Epithelial cell of esophagus (primary cell): Measurements from ENCODE around the gene TUBGCP5.

Experiments
- DNase-seq: peaks from one replicate; pipeline ENCODE4 v3.0.0; 2010; ENCODE audit warnings: low read depth
- H3K4me3 ChIP-seq: 2 replicates; pipeline ENCODE4 v1.5.1; 2011; ENCODE audit warnings: mild to moderate bottlenecking, low read length, control low read depth
- CTCF ChIP-seq: IDR thresholded peaks from 2 replicates; pipeline ENCODE4 v1.5.1; 2011; ENCODE audit warnings: low read depth, mild to moderate bottlenecking, low read length, control low read depth, inconsistent platforms; ENCODE audit not compliant: insufficient read depth; ENCODE audit errors: missing control alignments

TUBGCP5 gene

GRCh38 chr15:23073890-23074646 lies 34.7 kb upstream of the TUBGCP5 start:
- no peak overlapping the region for H3K4me3 ChIP-seq
- DNase-seq: peak; percentile 4
- TF ChIP-seq CTCF: no peak

- TF ChIP-seq CTCF: no peak
- H3K4me3 ChIP-seq: no peak overlapping the region
- DNase-seq: no peak
These were observed 33.3 kb upstream of the TUBGCP5 start for GRCh38 chr15:23072633-23073032.

- DNase-seq: no peak
- TF ChIP-seq CTCF: no peak
- H3K4me3 ChIP-seq: no peak overlapping the region
These were observed 30.3 kb upstream of the TUBGCP5 start for GRCh38 chr15:23069496-23070166.

- no peak for DNase-seq
- H3K4me3 ChIP-seq: no peak overlapping the region
- no peak for TF ChIP-seq CTCF
These were observed 28.0 kb upstream of the TUBGCP5 start for GRCh38 chr15:23067416-23067815.

- TF ChIP-seq CTCF: no peak
- no peak overlapping the region for H3K4me3 ChIP-seq
- no peak for DNase-seq
These were observed 26.5 kb upstream of the TUBGCP5 start for GRCh38 chr15:23065836-23066235.

GRCh38 chr15:23064156-23064555 lies 24.8 kb upstream of the TUBGCP5 start:
- no peak for TF ChIP-seq CTCF
- H3K4me3 ChIP-seq: no peak overlapping the region

GRCh38 chr15:23057707-23058106 lies 18.3 kb upstream of the TUBGCP5 start:
- TF ChIP-seq CTCF: no peak
- DNase-seq: no peak
- H3K4me3 ChIP-seq: no peak overlapping the region

More at GRCh38 chr15:23064156-23064555, 24.8 kb upstream of the TUBGCP5 start:
- DNase-seq: no peak
